Activated CD4-positive, alpha-beta T cell treated with anti-CD3 and anti-CD28 coated beads, Interleukin-2, amount 50 U/mL, for 16 hours (primary cell): ENCODE data around the gene NFIC.
"Not testable (repeated sequence)": the region's sequence is repeated elsewhere in the genome, so short reads cannot be mapped to it uniquely, and the experiment has no call there.

Experiments used
- DNase-seq: peaks from one replicate; pipeline ENCODE4 v3.0.0-alpha.2; 2020

NFIC gene

GRCh38 chr19:3365836-3366752 is at the start of gene NFIC:
TSS of gene NFIC (plus strand) at chr19:3366583. CDS start at chr19:3366637, 54 bp downstream.
- peak; percentile 31 for DNase-seq

GRCh38 chr19:3316659-3317207 is 49.6 kb upstream of the NFIC start:
- no peak for DNase-seq

- no peak for DNase-seq
Measured at GRCh38 chr19:3319643-3320353, 46.6 kb upstream of the NFIC start.

- DNase-seq = no peak
Measured at GRCh38 chr19:3320354-3320670, 46.1 kb upstream of the NFIC start.

- DNase-seq = no peak
Measured at GRCh38 chr19:3320853-3321252, 45.5 kb upstream of the NFIC start.

- DNase-seq = no peak
Measured at GRCh38 chr19:3321696-3322095, 44.7 kb upstream of the NFIC start.

GRCh38 chr19:3322199-3322978 is 44.0 kb upstream of the NFIC start:
- no peak for DNase-seq

- no peak for DNase-seq
Measured at GRCh38 chr19:3323026-3323425, 43.4 kb upstream of the NFIC start.

- DNase-seq = no peak
Measured at GRCh38 chr19:3323658-3324057, 42.7 kb upstream of the NFIC start.

GRCh38 chr19:3324405-3324856 is 42.0 kb upstream of the NFIC start:
- DNase-seq = peak; percentile 82

GRCh38 chr19:3325451-3325850 is 40.9 kb upstream of the NFIC start:
- no peak for DNase-seq

GRCh38 chr19:3328743-3329142 is 37.6 kb upstream of the NFIC start:
- no peak for DNase-seq

GRCh38 chr19:3330047-3330446 is 36.3 kb upstream of the NFIC start:
- no peak for DNase-seq

GRCh38 chr19:3332232-3332631 is 34.2 kb upstream of the NFIC start:
- DNase-seq = not testable (repeated sequence)

- no peak for DNase-seq
Measured at GRCh38 chr19:3333020-3333583, 33.3 kb upstream of the NFIC start.

GRCh38 chr19:3333662-3334061 is 32.7 kb upstream of the NFIC start:
- no peak for DNase-seq

GRCh38 chr19:3334749-3335430 is 31.5 kb upstream of the NFIC start:
- not testable (repeated sequence) for DNase-seq

GRCh38 chr19:3335431-3336350 is 30.7 kb upstream of the NFIC start:
- DNase-seq = no peak

- DNase-seq = no peak
Measured at GRCh38 chr19:3336351-3336679, 30.1 kb upstream of the NFIC start.

GRCh38 chr19:3336680-3337523 is 29.5 kb upstream of the NFIC start:
- DNase-seq = no peak
